ENCODE data around the gene CHST7.
A peak's percentile ranks its signal among the peaks of the same experiment; 100 is the strongest.
"Not testable (repeated sequence)": the region's sequence is repeated elsewhere in the genome, so short reads cannot be mapped to it uniquely, and the experiment has no call there.

The CHST7 gene

DNA sequence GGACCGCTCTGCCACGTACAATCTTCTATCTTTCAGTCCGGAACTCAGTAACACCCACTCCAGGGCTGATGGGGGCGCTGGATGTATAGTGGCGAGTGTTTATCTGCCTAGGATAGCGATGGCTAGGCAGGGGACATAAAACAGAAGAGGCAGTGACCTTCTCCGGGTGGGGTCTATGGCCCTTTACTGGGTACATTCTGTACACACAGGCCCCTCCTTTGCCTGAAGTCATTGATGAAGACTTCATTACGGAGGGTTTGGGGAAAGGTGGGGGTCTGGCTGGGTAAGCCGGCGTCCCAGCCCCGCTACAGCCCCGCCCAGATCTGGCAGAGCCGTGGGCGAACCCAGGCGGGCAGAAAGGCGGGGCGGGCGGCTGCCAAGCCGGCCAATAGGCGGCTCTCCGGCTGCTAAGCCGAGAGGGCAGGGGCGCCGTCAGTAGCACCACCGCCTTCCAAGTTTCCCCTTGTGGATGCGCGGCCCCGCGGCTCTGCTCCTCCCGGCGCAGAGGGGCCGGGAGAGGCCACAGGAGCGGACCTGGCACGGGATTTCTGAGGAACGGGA, at the start of gene CHST7:
Gene CHST7, plus strand, starts transcription at position 435 of the 561 bp plus-strand sequence. CDS start 167 bp downstream, outside the sequence.
- peak in 39 of 56 donors; percentile 1 to 57 (median 23) for DNase-seq

- not testable (repeated sequence) for DNase-seq
Observed at GRCh38 chrX:46528640-46529039, 44.9 kb upstream of the CHST7 start.

DNA sequence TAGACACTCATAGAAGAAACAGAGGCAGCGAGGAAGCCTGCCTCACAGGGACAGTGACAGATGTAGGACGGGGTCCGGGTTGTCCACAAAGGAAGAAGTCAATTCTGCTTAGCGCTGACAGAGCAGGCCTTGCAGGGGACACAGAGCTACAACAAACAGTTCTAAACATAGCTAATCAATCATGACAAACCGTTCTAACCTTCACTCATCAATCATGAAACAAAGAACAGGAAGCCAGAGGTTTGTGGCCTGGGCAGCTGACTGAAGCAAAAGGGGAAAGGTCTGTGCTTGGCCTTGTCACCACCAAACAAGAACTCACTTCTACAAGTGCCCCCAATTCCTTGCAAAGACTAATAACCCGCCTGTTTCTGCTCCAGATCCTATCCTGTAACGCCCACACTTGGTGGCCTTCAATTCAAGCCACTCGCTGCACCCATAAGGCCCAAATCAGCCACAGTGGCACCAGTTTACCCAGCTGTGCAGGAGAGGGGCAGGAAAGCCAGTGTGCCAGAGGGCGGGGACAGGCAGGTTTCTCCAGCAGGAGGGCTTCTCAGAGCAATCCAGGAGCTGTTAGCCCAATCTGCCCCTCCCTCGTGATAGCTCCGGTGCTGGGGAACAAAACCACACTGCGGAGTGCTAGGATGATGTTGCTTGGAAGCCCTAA, 43.7 kb upstream of the CHST7 start:
- not testable (repeated sequence) for DNase-seq

- DNase-seq = not testable (repeated sequence)
Observed at GRCh38 chrX:46530404-46530908, 43.1 kb upstream of the CHST7 start.

DNA sequence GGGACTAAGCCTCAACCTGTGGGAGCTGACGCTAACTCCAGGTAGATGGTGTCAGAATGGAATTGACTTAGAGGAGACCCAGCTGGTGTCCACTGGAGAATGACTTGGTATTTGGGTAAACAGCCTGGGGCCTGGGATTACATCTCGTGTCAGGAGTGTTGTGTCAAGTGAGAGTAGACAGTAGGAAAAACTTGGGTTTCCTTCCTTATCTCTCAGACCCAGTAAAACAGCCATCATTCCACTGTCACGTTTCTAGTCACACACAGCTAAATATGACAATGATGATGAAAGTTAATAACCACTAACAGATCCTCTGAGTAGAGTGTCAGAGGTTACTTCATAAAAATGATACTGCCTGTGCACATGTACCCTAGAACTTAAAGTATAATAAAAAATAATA, 42.1 kb upstream of the CHST7 start:
- DNase-seq = no peak

- DNase-seq = no peak
Observed at GRCh38 chrX:46543441-46543840, 30.1 kb upstream of the CHST7 start.

DNA sequence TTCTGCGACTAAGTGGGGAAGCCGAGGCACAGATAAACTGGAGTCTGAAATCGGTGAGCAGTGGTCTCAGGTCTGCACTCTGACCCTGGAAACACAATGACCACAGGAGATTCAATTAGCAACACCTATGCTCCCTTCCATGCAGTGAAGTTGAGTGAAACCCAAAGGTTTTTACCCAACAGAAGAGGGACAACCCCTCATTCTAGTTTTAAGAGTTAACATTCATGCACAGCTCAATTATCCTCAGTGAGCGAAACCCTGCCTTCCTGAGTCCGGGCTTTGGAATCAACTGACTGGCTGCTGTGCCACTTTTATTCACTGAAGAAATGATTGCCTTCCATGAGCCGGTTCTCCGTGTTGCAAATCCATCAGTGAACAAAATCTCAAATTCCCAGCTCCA, 29.0 kb upstream of the CHST7 start:
- DNase-seq = not testable (repeated sequence)

DNA sequence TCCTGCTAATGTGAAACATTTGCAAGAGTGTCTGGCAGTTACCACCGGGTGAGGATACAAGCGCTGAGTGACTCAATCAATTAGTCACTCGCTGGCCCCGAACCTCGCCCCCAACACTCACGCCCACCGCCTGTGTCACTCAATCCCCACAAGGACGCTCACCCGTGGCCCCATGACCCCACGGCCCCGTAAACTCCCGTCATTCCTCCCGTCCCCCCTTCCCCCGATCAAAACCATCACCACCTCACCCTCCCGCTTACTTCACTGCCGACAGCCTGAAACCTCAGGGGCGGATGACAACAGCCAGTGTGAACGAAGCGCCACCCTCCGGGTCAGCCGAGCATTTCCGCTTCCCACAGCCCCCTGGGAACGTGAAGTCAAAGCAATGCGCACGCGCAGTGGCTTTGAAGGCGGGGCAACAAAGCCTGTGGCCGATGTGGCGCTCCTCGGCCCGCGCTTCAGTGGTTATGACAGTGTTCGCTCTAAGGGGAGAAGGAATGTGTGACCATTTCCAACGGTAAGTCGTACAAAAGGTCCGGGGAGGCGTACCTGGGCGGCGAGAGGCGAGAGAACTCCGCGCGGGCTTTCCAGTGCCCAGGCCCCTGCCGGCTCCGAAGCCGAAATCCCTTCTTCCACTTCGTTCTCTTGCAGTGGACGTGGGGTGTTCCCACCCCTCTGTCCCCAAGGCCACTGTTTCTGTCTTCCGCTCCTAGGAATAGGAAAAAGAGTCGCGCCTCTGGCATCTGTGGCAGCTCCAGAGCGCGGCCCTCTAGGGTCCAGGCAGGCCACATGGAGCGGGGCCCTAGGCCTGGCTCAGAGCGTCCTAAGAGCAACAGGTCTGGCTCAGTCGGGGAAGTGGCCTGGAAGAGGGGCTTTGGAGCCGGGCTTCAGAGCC, 28.2 kb upstream of the CHST7 start, which contains the start of gene ZNF674:
Gene ZNF674, minus strand, starts transcription at position 311 of the 895 bp plus-strand sequence. CDS start 3,334 bp downstream, outside the sequence.
- DNase-seq = peak; percentile 8 to 90 (median 74)

DNA sequence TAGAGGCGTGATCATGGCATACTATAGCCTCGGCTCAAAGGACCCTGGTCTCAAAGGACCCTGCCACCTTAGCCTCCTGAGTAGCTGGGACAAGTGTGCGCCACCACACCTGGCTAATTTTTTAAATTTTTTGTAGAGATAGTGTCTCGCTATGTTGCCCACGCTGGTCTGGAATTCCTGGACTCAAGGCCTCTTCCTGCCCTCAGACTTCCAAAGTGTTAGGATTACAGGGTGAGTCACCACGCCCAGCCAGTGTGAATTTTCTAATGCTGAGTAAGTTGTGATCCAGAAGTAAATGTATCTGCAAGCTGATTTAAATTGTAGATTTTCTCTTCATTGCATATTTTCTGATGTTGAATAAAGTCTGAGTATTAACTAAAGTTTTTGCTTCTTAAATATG, 25.7 kb upstream of the CHST7 start:
- DNase-seq = no peak

GRCh38 chrX:46549914-46550313, 23.7 kb upstream of the CHST7 start:
- no peak for DNase-seq

GRCh38 chrX:46551494-46552128, 22.0 kb upstream of the CHST7 start:
- no peak for DNase-seq

- DNase-seq = no peak
Observed at GRCh38 chrX:46553935-46554334, 19.6 kb upstream of the CHST7 start.

DNA sequence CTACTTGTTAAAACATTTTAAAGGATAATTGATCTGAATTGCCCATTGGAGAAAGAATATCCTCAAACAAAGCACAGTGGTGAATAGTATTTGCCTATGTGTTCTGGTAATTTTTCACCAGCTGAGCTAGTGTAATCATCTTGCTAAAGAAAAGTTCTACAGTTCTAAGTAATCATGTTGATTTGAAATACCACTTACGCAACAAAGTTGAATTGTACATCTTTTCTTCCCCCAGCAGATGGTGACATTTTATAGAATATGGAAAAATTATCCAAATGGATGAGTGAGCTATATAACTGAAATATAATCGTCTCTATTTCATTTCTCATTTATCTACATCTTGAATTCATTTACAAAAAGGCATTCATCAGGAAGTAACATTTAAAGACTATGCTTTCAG, 18.6 kb upstream of the CHST7 start:
- no peak for DNase-seq

GRCh38 chrX:46559062-46559461, 14.5 kb upstream of the CHST7 start:
- no peak for DNase-seq

- DNase-seq = peak in 8 of 56 donors; percentile 0 to 12 (median 2)
Observed at GRCh38 chrX:46561824-46562657, 11.5 kb upstream of the CHST7 start.

- no peak for DNase-seq
Observed at GRCh38 chrX:46567388-46567787, 6.2 kb upstream of the CHST7 start.

GRCh38 chrX:46569621-46570020, 3.9 kb upstream of the CHST7 start:
- no peak for DNase-seq

- DNase-seq = no peak
Observed at GRCh38 chrX:46571423-46572339, 1.9 kb upstream of the CHST7 start.

DNA sequence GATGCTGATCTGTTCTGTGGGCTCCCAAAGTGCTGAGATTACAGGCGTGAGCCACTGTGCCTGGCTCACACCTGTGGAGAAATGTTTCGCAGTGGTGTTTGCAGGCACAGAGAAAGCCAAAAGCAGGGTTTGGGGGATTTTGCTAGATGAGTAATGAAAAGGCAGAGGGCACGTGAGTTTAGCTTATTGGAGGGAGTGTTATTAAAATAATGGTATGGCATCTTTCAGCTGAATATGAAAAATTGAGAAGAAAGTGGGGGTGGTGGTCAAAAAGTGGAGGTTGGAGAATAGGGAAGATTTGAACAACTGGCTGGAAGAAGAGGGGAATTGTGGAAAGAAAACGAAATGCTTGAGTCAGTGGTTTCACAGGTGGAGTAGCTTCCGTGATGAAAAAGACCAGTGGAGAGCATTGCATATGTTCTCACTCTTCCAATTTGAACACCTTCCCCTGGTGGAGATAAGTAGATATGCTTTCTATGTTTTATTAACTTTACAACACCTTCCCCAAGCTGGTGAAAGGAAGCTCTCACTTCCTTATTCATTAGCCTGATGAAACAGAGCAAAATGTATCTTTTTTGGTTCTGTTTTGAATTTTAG, 1.1 kb upstream of the CHST7 start:
- no peak for DNase-seq

All from amygdala (tissue), 56 donors.